GM19372 (cell line): ENCODE results near the gene SMAD9.
A peak's percentile ranks its signal among the peaks of the same experiment; 100 is the strongest.

Source experiments
- ATAC-seq: cut with Tn5 transposase; IDR thresholded peaks from one replicate; pipeline ENCODE4 v1.9.1; 2021; ENCODE audit warnings: mild to moderate bottlenecking, low read depth, moderate library complexity; ENCODE audit not compliant: unreplicated experiment

Gene SMAD9

DNA sequence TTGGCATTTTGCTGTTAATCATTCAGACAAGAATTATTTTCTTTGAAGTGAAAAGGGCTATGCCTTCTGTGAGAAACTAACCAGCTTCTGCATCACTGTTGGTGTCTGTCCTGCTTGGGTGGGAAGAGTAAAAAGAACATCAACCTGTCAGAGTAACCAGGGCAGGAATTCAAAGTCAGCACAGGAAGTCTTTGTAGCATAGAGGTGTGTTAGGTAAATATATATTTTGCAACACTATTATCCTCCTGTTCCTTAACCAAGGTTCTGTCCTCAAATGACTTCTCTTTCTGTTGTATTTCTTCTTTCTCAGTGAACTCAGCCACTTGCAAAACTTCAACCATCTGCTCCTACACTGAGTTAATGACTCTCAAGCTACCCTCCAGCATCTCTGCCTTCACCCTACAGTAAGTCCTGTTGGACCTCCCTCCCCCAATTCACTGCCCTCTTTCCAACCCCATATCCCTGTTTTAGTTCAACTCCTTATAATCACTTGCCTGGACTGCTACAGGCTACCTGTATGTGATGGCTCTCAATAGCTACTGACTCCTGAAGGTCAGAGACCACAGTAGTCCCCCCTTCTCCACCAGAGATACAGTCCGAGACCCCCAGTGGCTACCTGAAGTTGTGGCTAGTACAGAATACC, 49.9 kb downstream of the SMAD9 start:
- no peak for ATAC-seq

DNA sequence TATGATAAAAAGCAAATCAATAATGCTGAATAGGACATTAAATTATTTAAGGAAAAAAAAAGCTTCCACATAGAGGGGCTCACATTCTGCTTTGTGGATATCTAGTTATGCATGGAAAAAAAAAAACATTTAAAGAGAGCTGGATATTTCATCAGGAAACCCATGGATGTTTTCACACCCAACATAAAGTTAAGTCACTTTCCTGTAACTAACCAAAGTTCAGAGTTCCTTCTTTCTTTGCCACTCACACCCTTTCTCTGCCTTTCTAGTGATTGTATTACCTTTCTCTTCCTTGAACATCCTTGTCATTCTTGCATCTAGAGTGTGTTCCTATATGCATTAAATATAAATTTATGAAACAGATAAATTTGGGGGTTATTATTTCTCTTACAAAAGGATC, 53.8 kb downstream of the SMAD9 start:
- ATAC-seq: no peak

DNA sequence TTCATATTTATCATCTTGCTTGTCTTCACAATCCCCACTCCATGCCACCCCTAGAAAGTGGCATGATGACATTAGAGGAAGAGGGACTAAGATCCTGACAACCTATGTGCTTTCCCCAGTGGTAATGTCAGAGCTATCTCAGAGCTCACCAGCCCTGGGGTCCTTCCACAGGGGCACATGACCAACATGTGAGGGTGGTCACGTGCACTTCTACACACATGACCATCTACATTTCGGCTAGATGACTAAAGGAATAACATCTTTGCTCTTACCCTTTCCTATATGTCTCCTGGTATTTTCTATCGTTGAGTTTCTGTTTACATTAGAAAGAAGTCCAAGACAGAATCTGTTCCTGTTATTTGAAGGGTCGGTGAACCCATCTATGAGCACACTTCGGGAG, 54.8 kb downstream of the SMAD9 start:
- ATAC-seq: no peak

DNA sequence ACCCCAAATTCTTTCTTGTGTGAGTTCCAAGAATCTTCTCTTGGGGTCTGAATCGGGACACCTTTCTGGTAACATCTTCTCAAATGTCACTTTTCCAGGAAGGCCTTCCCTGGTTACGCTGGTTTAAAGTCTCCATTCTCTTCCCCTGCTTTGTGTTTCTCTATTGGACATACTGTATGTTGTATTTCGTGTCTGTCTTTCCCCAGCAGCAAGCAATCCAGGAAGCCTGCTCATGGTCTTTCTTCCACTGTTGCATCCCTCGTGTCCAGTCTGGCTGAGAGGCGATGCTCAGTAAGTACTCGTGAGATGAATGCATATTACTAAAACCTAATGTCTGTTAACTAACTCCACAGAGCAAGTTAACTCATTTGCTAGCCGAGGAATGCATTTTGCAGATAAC, 57.3 kb downstream of the SMAD9 start:
- ATAC-seq: no peak

DNA sequence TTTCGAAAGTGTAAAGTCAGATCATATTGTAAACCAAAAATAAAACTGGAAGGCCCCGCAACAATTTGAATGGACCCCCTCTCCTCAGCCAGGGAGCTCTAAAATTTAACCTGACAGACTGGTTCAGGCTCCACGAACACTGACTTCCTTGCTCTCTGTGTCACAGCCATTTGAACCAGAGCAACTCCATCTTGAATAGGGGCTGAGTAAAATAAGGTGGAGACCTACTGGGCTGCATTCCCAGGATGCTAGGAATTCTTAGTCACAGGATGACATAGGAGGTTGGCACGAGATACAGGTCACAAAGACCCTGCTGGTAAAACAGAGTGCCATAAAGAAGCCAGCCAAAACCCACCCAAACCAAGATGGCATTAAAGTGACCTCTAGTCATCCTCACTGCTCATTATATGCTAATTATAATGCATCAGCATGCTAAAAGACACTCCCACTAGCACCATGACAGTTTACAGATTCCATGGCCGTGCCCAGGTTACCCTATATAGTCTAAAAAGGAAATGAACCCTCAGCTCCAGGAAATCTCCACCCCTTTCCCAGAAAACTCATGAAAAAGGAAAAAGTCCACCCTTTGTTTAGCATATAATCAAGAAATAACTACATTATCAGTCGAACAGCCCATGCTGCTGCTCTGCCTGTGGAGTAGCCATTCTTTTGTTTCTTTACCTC, 57.9 kb downstream of the SMAD9 start:
- no peak for ATAC-seq

DNA sequence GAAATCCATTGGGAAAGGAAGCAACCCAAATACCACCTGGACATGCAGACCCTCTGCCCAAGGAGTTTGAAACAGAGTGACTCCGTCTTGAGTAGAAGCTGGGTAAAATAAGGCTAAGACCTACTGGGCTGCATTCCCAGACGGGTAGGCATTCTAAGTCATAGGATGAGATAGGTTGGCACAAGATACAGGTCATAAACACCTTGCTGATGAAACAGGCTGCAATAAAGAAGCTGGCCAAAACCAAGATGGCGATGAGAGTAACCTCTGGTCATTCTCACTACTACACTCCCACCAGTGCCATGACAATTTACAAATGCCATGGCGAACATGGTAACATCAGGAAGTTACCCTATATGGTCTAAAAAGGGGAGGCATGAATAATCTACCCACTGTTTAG, 60.8 kb downstream of the SMAD9 start:
- no peak for ATAC-seq

DNA sequence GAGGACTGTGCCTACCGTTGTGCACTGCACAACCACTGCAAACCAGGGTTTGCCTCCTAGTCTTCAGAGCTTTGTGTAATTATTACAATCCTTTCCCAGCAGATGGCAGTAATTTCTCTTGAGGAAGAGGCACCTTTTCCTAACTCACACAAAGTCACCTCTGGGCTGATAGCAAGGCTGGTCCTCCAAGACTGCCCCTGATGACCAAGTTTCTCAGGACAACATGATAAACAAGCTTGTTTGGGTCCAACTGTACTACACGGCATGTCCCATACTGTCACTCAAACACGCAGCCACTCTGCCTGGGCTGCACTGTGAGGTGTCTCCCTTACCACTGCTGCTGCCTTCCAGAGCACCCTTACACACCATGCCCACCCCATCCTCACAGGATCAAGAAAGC, 61.7 kb downstream of the SMAD9 start:
- ATAC-seq: peak; percentile 66

DNA sequence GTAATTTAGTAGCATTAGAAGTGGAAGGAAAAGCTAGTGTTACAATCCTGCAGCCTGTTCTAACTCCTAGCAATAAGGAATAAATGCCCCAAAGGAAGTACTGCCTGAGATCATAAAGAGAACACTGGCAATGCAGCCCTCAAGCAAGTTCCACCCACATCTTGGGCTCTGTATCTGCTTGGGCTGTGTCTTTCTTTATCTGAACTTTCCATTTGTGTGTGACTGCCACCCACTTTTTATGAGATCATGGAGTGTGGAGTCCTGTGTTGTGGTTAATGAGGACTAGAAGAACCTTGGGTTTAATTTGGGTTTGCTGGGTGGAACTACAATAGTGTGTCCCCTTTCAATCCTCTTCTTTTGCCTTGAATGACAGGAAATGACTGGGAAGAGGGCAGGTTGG, 62.8 kb downstream of the SMAD9 start:
- ATAC-seq: no peak

DNA sequence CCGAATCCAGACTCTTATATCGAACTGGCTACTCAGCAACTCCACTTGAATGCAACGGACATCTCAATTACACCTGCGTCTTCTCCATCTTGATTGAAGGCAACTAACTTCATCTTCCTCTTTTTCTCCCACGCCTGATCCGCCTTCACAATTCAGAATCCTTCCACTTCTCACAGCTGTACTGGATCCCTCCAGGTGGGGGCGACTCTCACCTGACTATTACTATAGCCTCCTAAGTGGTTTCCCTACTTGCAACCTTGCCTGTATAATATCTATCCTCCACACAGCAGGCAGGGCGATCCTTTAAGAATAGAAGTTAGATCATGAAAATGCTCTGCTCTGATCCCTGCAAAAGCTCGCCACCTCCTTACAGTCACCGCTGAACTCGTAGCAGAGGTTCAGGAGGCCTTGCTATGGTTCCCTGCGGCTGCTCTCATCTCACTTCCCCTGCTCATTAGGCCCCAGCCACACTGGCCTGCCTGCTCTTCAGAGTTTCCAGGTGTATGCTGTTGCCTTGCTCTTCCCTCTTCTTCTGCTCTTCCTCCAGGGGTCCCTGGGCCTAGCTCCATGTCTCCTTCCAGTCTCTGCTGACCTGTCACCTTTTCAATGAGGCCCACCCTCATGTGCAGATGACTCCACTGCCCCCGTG, 69.1 kb downstream of the SMAD9 start:
- no peak for ATAC-seq

DNA sequence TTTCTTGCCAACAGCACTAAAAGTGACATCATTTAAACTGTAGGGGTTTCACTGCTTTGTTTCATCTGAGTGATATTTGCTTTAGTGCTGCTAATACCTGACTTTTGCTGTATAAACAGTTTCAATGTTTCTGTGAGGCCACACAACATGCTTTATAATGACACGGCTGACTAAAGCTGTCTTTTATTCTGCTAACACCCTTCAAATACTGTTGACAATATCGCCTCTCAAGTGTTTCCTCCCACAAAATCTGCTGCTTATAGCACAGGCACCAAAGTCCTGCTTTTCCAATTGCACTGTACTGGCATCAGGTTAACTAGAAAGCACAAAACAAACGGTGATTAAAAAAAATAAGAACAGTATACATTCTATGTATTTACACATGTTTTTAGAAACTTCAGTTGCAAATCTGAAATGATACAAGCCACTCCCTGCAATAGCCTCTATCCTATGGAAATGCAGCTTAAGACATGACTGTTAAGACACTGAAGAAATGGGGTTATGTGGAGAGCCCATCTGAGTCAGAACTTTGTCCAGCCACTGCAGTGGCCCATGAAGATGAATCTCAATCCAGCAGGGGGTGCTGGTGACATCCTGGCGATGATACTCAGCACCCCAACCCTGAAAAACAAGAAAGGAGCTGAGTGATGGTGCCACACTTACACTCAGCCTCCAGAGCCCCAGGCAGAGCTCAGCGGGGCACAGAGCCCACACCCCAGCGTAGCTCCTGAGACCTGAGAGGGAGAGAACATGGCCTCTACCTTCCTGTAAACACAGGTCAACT, 71.6 kb downstream of the SMAD9 start:
- no peak for ATAC-seq

DNA sequence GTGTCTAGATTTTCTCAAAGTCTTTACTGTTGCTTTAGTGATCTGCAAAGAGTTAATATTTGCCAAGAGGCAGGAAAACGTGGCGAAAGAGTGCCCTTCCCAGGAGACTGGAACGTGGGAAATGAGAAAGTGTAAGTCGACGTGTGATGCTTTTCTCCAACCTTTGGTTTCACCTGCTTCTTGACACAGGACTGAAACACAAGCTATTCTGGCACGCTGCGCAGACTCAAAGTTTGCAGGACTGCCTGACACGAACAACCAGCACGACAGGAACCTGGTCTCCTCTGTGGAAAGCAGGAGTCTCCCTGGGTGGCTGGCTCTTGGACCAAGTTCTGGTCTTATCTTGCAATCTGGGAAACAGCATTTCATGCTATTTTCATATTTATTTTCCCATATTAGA, 72.4 kb downstream of the SMAD9 start:
- ATAC-seq: no peak

DNA sequence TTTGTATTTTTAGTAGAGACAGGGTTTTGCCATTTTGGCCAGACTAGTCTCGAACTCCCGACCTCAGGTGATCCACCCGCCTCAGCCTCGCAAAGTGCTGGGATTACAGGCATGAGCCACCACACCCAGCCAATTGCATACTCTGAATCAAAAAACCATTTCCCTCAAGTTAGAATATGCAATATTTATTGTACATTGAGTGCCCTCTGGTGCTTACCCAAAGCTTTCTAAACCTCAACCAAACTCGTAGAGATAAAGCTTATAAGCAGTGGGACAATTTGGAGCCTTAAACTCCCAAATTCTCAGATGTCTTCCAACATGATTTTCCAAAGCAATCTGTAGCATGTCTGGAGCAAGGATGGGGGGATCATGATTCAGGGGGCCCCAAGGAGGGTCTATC, 78.6 kb downstream of the SMAD9 start:
- no peak for ATAC-seq

DNA sequence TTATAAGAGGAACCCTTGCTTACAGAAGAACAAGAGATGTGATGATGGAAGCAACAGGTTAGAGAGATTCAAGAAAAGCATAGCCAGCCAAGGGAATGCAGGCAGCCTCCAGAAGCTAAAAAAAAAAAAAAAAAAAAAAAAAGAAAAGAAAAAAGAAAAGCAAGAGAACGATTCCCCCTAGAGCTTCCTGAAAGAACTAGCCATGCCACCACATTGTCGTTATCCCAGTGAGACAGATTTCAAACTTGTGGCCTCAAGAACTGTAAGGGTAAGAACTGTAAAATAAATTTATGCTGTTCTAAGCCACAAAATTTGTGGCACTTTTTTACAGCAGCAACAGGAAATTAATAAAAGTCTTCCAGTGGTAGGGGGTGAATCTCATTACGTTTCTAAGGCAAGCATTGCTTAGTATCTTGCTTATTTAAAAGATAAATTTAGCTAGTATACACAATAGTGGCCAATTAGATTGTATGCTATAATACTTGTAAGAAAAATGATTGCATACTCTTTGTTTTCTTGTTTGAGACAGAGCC, 79.3 kb downstream of the SMAD9 start:
- no peak for ATAC-seq

DNA sequence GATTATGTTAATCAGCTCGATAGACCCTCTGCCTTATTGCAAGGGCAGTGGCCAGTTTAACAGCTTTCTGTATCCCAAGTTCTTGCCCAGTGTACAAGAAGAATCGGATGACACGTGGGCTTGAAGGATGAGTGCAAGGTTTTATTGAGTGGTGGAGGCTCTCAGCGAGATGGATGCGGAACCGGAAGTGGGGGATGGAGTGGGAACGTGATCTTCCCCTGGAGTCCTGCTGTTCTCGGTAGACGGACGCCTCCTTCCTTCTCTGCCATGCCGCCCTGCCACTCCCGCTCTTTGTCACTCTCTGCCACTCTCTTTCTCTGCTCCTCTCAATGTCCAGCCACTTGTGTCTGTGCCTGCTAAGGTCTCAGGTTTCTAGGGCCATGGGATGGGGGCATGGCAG, 80.1 kb downstream of the SMAD9 start:
- no peak for ATAC-seq

DNA sequence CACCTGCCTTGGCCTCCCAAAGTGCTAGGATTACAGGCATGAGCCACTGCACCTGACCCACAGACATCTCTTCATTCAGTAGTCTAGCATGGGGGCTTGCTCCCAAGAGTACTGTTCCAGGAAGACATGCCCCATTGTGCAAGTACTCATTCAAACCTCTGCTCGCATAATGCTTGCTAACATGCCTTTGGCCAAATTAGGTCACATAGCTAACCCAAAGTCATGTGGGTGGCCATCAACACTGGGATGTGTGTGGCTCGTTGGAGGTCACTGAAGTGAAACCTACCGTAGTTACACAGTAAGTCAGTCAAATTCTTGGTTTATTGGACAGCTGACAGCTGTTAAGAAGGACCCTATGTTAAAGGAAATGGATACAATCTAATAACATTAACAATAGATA, 80.8 kb downstream of the SMAD9 start:
- ATAC-seq: no peak

DNA sequence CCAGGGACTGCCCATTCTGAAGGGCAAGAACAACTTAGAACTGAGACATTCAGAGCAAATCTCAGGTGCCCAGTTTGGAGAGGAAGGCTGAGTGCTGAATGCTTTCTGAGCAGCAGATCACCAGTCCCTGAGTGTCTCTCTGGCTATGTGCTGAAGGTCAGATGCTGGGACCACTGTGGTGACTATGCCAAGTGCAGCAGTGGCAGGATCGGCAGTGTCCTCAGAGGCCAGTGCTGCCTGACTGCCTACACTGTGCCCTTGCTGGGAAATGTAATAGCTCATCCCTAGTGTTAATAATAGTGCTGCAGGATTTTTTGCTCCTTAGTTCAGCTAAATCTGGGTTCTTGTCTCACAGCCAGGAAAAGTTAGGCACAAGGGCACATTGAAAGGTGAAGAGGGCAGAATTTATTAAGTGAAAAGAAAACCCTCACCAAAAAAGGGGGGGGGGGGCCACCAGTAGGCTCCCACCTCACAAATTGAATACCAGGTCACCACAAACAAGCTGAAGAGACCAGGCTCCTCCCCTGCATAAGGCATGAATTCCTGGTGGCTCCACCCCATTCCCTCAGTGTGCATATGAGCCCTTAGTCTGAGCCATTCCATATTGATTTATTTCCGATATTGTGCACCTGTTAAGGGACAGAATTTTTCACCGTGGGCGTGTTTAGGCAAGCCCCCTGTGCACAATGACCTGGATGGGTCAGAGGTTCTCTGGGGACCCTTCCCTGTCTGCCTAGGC, 82.5 kb downstream of the SMAD9 start:
- no peak for ATAC-seq

DNA sequence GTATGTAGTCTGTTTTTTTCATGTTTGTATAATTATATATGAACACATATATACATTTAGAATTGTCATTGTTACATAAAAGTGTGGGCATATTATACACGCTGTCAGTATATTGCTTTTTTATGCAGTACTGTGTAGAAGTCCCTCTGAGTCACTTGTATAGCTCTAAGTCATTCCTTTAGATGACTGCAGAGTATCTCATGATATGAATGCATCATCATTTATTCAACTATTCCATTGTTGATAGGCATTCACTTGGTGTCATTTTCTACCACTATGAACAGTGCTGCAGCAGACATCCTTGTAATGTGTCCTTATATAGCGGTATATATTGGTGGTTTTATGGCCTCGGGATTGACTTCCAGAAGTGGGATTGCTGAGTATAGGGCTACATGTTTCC, 85.7 kb downstream of the SMAD9 start:
- no peak for ATAC-seq

DNA sequence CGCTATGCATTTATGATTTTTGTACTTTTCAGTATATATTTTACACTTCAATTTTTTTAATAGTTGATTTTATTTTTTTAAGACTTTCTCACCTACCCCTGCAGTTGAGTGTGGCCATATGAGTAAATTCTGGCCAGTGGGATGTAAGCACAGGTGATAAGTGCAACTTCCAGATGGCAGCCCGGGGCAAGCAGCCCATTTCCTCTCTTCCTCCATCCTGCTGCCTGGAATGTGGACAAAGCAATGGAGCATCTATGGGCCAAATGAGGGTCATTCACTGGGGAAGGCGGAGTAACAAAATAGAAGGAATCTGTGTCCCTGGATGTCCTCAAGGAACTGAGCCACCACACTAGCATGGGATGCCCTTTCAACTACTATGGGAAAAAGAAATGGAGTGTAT, 88.7 kb downstream of the SMAD9 start:
- ATAC-seq: no peak

DNA sequence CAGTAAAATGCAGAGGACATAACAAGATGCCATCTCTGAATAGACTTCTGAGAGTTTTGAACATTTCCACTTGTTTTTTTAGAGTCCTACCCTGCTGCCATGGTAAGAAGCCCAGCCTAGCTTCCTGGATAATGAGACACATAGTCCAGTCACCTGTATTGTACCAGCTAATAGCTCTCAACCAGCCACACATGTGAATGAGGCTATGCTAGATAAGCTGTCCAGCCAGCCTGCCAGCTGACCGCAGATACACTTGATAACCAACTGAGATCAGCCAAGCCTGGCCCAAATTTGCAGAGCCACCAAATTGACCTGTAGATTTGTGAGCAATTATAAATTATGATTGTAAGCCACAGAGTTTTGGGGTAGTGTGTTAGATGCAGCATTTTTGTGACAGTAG, 90.3 kb downstream of the SMAD9 start:
- ATAC-seq: no peak

DNA sequence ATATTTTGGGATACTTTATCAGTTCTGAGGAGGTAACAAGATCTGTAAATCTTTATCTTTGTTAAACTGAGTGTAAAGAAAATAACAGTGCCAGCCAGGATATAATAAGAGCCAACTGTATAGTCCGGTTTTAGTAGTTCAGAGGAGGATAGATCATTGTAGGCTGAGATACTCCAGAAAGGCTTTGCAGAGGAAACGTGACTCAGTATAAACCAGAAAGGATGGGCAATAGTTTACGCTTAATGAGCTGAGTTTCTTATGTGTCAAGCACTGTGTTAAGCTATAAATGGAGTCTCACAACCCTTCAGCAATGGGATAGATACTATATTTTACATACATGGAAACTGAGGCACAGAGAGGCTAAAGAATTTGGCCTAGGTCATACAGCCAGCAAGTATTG, 97.3 kb downstream of the SMAD9 start:
- no peak for ATAC-seq
